NCI-H1436 (cell line): ENCODE measurements around the gene TRABD2B.

Experiments
- DNase-seq: peaks from one replicate; lab custom pipeline; 2025; lab: John Stamatoyannopoulos, UW

Gene TRABD2B

DNA sequence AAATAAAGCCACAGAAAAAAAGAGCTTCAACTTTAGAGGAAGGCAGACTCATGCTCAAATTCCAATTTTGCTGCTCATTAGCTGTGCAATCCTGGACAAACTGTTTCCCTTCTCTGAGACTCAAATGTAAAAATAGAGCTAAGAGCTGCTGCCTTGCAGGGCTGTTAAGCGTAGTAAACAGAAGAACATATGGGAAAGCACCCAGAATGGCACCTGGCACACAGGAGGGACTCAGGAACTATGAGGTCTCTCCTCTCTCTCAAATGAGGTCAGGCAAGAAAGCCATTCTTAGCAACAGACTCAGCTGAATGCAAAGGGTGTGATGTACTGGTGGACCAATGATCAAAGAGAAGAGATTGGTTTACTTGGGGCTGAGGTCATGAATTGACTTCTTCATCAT, 61.3 kb downstream of the TRABD2B start:
- DNase-seq = no peak

DNA sequence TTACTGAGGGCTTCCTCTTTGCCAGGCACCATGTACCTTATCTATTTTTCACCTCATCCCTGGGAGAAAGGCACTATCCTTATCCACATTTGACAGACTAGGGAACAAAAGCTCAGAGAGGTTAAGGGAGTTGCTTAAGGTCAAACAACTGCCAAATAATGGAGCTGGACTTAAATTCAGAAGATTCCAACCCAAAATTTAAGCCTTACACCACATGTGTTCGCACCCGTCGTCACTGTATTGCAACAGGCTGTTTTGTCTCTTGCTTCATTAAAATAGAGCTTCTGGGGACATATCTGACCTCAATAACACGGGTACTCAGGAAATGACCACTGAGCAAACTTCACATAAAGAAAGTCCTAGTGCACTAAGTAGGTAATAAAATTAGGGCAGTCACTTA, 62.0 kb downstream of the TRABD2B start:
- DNase-seq = no peak

- DNase-seq = no peak
Measured at GRCh38 chr1:47934243-47934805, 62.9 kb downstream of the TRABD2B start.

DNA sequence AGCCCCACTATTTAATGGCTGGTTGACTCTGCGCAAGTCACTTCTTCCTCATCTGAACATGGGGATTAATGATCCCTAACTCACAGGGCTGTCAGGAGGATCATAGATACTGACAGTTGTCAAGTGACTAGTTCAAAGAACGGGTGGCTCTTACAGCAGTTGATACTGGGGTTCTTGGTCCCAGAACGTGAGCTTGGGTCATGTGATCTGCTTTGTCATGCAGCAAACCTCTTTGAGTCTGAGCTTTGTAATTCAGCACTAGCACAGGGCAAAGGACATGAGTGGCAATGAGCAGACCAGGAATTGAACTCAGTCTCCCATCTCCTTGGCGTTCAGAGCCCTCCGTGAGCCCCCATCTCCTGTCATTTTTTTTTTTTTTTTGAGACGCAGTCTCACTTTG, 64.4 kb downstream of the TRABD2B start:
- no peak for DNase-seq

DNA sequence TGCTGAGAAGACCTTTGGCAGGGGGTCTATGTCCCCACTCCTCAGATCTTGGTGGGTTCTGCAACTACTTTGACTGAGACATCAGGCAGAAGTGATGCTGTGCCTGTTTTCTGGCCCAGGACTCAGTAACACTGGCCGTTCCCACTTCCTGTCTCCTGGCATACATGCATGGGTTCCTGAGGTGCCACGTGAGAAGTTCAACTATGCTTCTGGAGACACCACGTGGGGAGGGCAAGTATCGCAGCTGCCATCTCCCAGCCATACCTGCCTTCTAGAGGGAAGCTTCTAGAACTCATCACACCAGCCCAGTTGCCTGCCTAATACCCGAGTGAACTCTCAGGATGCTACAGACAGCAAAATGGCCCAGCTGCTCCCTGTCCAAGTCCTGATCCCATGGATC, 65.8 kb downstream of the TRABD2B start:
- peak; percentile 37 for DNase-seq

DNA sequence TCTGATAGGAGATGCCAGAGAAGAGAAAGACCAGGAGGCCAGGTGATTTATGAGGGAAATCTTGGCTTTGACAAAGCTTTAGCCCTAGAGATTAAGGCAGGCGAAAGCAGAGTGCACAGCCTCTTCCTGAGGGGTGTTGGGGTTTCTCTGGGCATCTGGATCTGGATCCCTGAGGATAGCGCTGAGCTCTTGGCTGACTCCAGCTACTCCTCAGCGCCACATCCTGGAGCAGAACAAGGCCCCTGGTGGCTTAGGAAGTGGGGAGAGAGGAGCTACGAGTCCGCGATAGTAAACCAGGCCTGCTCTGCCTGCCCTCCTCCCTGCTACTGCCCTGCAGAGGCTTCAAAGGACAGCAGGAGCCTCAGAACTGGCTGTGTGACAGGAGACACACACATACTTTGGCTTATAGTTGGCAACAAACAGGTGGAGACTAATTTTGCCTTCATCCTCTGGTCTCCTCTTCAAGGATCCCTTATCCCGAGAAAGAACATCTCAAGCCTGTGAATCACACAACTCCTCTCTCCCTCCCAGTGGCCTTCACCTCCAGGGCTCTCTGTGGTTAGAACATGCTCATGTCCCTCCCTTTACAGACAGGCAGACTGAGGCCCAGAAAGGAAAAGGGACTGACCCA, 66.9 kb downstream of the TRABD2B start:
- no peak for DNase-seq

- DNase-seq = no peak
Measured at GRCh38 chr1:47927165-47927564, 70.0 kb downstream of the TRABD2B start.

- no peak for DNase-seq
Measured at GRCh38 chr1:47926461-47926999, 70.7 kb downstream of the TRABD2B start.

DNA sequence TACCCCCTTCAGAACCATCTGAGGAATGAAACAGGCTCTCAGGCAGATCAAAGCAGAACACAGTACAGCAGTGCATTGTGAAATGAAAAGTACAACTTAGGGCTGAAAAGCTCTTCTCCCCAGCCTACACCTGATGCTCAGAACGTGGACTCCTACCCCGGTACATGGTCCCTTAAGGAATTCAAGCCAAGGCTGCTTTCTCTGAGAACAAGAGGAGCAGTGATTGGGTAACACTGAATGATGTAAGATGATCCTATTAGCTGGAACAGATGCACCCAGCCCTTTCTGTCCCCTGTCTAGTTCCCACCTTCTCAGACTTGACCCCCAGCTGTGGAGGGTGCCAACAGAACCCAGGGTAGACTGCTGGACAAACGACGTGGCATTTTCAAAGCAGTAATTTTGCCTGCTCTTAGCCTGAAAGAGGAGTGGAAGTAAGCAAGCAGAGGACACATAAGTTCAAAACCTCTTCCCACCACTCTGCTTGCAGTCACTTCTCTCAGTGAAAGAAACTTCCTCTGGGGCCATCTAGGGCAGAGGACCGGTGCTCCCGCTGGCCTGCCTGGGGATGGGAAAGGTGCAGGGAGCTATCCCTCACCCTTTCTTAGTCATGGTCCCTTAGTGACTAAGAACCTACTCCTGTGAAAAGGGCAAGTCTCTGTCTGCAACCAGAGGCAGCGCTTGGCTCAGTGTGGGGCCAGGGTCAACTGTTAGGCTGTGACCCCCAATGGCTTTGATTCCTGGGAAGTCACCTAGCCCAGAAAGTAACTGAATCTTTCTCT, 72.7 kb downstream of the TRABD2B start:
- DNase-seq = no peak

GRCh38 chr1:47921935-47922415, 75.2 kb downstream of the TRABD2B start:
- DNase-seq = no peak

DNA sequence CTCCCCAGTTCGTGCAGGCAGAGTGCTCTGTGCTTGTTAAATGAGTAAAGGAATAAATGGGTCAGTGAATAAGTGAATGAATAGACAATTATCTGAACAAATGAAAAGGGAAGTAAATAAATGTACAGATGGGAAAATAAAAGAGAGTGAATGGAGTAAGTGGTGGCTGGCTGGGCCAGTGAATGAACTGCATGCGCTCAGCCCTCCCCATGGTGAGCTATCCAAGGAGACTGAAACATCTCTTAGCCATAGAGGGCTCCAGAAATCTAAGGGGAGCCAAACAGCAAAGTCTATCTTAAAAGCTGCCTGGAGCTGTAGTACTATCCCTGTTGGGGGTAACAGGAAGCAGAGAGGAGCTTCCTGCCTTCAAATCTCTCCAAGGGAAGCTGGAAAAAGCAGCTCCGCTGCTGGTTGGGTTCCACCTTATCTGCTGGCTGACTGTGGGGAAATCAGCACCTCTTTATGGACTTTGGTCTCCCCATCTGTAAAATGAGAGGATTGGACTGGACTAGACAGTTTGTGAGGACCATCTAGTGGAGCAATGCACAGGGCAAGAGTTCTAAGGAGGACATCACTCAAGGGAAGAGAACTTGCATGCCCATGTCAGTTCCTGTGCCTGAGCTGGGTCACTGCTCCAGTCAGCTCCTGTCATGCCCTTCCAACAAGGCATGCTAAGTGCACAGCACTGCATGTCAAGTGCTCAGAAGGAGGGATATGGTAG, 77.9 kb downstream of the TRABD2B start:
- no peak for DNase-seq

GRCh38 chr1:47918257-47918867, 78.8 kb downstream of the TRABD2B start:
- DNase-seq = no peak

GRCh38 chr1:47917687-47918086, 79.5 kb downstream of the TRABD2B start:
- DNase-seq = no peak

DNA sequence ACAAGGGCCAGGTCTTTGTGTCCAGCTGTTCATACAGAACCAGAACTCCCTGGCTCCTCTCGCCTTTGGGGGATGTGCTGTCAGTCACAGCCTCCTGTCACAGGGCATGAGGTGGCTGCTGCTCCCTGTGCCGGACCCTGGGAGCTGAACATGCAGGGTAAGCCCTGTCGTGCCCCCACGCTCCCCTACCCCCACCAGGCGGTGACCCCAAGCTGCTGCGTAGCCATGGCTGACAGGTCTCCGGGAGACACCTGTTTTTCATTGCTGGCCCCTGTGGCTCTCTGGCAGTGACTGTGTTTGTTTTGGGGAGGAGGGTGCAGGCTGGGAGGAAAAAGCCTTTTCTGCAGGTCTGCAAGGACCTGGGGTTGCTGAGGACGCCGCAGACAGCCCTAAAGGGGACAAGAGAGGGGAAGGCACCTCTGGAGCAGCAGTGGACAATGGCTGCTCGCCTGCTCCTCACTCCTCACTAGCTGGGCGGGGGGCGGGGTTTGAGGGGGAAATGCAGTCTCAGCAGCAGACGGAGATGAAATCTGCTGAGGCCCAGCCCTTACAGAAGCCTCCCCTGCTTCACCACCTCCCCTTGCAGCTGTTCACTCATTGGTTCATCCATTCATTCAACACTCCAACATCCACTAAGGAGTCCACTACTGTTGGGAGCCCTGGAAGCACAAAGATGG, 81.4 kb downstream of the TRABD2B start:
- DNase-seq = peak; percentile 25

- DNase-seq = no peak
Measured at GRCh38 chr1:47914952-47915676, 82.1 kb downstream of the TRABD2B start.

- no peak for DNase-seq
Measured at GRCh38 chr1:47914218-47914938, 82.8 kb downstream of the TRABD2B start.

GRCh38 chr1:47913225-47913823, 83.9 kb downstream of the TRABD2B start:
- no peak for DNase-seq

DNA sequence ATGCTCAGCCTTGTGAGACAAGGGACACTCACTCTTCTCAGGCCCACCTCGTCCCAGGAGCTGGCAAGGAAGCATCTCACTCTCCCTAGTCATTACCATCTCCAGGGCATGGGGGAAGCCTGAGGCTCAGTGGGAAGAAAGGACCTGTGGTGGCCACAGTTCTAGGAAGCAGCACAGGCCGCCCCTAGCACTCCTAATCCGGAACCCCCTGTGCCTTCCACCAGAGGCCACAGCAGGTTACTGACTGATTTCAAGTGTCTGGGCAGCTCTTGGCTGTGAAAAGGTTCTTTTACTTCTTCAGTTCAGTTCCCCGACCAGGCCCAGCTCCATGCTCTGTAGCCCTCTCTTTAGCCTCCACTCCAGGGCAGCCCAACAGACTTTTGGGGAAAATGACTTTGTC, 84.4 kb downstream of the TRABD2B start:
- no peak for DNase-seq

- DNase-seq = no peak
Measured at GRCh38 chr1:47911892-47912291, 85.3 kb downstream of the TRABD2B start.

DNA sequence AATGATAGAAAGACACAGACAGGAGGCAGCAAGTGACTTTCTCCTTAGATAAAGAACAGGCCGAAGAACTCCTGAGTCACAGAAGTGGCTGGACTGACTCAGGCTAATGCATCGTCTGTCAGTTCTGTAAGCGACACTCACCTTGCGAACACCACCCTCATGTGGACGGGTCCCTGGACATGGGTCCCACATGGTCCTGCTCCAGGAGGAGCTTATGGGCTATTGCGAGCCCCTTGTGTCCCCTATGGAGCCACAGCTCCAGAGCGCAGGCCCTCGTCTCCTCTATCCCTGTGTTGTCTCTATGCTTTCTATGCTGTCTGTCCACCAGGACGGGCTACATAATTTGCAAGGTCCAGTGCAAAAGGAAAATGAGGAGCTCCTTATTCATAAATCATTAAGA, 85.8 kb downstream of the TRABD2B start:
- DNase-seq = no peak
